AG04449 (cell line): Measurements from ENCODE around the gene PRKG1.

ENCODE experiments used
- CTCF ChIA-PET: fragments of 350-600 bp; formaldehyde crosslinking; extraction: SDS; loops from one replicate; lab custom pipeline; 2021; ENCODE audit warnings: antibody characterized with exemption; lab: Yijun Ruan, JAX
- POLR2A ChIA-PET: fragments of 400-600, 350-600 bp; formaldehyde crosslinking; extraction: SDS; loops from one replicate; lab custom pipeline; 2020; ENCODE audit warnings: antibody characterized with exemption, inconsistent platforms; lab: Yijun Ruan, JAX
- DNase-seq: peaks from one replicate; pipeline ENCODE4 v3.0.0-alpha.2; 2010; ENCODE audit warnings: low read depth, low spot score
- H3K4me3 ChIP-seq: 2 replicates; pipeline ENCODE4 v1.5.1; 2011; ENCODE audit warnings: low read depth, mild to moderate bottlenecking, control low read depth, low read length
- TF ChIP-seq, protein P1 (sequence below): IDR thresholded peaks from one replicate; pipeline ENCODE4 v1.5.1; 2011; ENCODE audit warnings: mild to moderate bottlenecking, moderate library complexity, low read length, control low read depth, inconsistent platforms; ENCODE audit not compliant: insufficient read depth; ENCODE audit errors: missing control alignments

Gene PRKG1

GRCh38 chr10:52040486-52040885 lies 966.2 kb downstream of the PRKG1 start:
- TF ChIP-seq, protein P1, sequence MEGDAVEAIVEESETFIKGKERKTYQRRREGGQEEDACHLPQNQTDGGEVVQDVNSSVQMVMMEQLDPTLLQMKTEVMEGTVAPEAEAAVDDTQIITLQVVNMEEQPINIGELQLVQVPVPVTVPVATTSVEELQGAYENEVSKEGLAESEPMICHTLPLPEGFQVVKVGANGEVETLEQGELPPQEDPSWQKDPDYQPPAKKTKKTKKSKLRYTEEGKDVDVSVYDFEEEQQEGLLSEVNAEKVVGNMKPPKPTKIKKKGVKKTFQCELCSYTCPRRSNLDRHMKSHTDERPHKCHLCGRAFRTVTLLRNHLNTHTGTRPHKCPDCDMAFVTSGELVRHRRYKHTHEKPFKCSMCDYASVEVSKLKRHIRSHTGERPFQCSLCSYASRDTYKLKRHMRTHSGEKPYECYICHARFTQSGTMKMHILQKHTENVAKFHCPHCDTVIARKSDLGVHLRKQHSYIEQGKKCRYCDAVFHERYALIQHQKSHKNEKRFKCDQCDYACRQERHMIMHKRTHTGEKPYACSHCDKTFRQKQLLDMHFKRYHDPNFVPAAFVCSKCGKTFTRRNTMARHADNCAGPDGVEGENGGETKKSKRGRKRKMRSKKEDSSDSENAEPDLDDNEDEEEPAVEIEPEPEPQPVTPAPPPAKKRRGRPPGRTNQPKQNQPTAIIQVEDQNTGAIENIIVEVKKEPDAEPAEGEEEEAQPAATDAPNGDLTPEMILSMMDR, result no peak
- no peak overlapping the region for H3K4me3 ChIP-seq
- DNase-seq, result no peak
- CTCF ChIA-PET, result no interaction called here
- POLR2A ChIA-PET, result no interaction called here

GRCh38 chr10:52043811-52044210 lies 969.5 kb downstream of the PRKG1 start:
- TF ChIP-seq, protein P1, result no peak
- POLR2A ChIA-PET, result no interaction called here
- DNase-seq, result no peak
- H3K4me3 ChIP-seq, result no peak overlapping the region
- CTCF ChIA-PET, result interaction anchor here (1.0 kb wide), 1 partner anchor 20 kb away, joined by 3 read pairs; no protein-coding TSS in a partner anchor

- ChIA-PET CTCF (no interaction called here), POLR2A (no interaction called here)
- no peak overlapping the region for H3K4me3 ChIP-seq
- TF ChIP-seq, protein P1, result no peak
- no peak for DNase-seq
These were observed 973.8 kb downstream of the PRKG1 start for GRCh38 chr10:52048051-52048450.

DNA sequence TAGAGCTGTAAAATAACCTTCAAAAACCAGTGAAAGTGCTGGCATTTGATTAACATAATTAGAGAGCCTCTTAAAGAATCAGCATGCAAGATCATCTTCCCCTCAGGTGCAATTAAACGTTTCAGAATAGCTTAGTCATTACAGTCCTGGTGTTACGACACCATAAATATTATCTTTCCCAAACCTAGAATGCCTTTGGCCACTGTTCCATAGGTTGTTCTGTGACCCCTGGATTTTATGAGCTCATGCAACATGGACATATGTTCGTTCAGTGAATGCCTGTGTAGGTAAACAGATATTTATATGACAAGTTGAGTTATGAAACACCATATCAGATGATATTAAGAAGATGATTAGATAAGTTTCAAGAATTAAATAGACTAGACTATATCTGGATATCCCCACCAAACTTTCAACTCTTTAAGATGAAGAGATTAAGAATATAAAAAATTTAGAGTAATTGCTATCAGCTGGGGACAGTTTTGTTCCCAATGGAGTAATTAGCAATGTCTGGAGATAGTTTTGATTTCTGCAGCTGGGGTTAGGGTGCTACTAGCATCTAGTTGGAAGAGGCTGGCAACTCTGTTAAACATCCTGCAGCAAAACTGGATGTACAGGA lies 976.3 kb downstream of the PRKG1 start:
- no peak overlapping the region for H3K4me3 ChIP-seq
- TF ChIP-seq, protein P1, result no peak
- DNase-seq, result no peak
- ChIA-PET CTCF (interaction anchor here (0.7 to 1.1 kb wide), 3 partner anchors 11 to 696 kb away, joined by 3 read pairs; no protein-coding TSS in a partner anchor), POLR2A (no interaction called here)

GRCh38 chr10:52053497-52053896 lies 979.2 kb downstream of the PRKG1 start:
- no peak for DNase-seq
- POLR2A ChIA-PET, result no interaction called here
- CTCF ChIA-PET, result no interaction called here

DNA sequence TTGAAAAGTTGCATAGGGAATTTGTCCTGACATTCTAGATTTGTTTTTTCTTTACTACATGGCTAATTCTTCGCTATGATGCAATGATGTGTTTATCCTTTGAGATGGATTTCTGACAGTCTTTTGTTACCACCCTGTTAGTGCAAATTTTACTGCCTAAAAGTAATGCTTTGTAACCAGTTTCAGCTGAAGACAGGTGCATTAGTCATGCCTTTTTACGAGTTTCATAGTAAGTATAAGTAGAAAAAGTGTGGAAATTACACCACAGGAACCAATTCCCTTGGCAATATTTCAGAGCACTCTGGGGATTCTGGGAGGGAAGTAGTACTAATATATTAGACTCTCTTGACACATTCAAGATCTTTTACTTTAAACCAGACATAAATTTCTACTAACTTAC lies 982.0 kb downstream of the PRKG1 start:
- POLR2A ChIA-PET, result no interaction called here

More at GRCh38 chr10:52053497-52053896, 979.2 kb downstream of the PRKG1 start:
- H3K4me3 ChIP-seq, result no peak overlapping the region
- TF ChIP-seq, protein P1, result no peak

More for the DNA sequence above, 982.0 kb downstream of the PRKG1 start:
- TF ChIP-seq, protein P1, result no peak
- no peak for DNase-seq
- CTCF ChIA-PET, result interaction anchor here (1.6 kb wide), 1 partner anchor 51 kb away, joined by 3 read pairs; no protein-coding TSS in a partner anchor
- H3K4me3 ChIP-seq, result no peak overlapping the region
